HTERT RPE-1 (cell line): Measurements from ENCODE around the gene CTSZ.
"Not testable (repeated sequence)": the region's sequence is repeated elsewhere in the genome, so short reads cannot be mapped to it uniquely, and the experiment has no call there.

Source experiments
- in situ Hi-C: fragments of 300-500 bp; cut with MboI; formaldehyde crosslinking; loops from 4 replicates; pipeline ENCODE4 v1.14.3; 2020; ENCODE audit warnings: low sequenced_read_pairs

The CTSZ gene

DNA sequence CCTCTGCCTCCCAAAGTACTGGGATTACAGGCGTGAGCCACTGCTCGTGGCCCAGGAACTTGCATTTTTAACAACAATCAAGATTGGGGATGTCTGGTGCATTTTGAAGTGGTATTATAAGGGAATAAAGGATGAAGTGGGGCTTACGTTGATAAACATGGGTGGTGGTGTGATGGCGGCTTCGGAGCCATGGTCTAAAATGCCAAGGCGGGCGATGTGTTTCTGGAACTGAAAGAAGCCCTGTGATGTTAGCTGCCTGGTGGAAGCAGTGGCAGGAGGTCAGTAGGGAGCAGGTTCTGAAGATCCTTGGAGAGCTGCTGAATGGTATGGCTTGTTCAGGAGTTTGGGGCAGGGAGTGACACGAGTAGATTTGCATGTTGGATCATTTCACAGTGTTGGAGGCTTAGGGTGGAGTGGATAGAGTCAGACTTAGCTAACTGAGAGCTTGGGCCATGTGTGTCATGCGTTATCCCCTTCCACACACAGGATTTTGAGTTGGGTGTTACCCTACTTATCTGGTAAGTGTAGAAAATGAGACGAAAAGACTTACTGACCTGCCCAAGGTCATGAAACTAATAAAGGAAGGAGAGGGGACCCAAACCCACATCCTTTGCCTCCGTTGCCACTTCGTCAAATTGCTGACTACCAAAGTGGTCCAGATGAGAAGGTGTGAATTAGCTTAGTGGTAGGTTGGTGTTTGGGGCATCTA is 24.5 kb downstream of the CTSZ start:
- in situ Hi-C loops, result no loop called here

DNA sequence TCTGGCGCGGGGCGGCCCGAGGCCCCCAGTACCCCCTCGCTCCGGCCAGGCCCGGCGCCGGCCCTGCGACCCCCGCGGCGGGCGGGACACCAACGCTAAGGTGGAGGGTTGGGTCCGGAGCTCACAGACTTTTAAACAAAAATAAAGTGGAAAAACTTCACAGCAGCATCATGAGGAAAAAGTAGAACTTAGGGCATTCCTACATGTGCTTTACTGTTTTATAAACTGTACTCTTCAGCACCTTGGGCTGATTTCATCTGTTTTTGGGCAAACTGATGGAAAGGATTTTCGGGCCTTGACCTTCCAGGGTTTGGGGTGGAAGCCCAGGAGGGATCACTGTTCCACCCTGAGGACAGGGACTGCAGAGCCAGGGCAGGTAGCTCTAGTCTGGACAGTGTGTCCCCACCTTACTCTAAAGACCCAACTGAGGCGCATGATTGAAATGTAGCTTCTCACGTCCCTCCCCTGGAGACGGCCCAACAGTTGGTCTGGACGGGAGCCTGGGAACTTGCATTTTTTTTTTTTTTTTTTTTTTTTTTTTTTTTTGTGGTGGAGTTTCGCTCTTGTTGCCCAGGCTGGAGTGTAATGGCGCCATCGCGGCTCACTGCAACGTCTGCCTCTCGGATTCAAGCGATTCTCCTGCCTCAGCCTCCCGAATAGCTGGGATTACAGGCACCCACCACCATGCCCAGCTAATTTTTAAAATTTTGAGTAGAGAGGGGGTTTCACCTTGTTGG is 25.3 kb downstream of the CTSZ start:
- in situ Hi-C loops, result no loop called here

DNA sequence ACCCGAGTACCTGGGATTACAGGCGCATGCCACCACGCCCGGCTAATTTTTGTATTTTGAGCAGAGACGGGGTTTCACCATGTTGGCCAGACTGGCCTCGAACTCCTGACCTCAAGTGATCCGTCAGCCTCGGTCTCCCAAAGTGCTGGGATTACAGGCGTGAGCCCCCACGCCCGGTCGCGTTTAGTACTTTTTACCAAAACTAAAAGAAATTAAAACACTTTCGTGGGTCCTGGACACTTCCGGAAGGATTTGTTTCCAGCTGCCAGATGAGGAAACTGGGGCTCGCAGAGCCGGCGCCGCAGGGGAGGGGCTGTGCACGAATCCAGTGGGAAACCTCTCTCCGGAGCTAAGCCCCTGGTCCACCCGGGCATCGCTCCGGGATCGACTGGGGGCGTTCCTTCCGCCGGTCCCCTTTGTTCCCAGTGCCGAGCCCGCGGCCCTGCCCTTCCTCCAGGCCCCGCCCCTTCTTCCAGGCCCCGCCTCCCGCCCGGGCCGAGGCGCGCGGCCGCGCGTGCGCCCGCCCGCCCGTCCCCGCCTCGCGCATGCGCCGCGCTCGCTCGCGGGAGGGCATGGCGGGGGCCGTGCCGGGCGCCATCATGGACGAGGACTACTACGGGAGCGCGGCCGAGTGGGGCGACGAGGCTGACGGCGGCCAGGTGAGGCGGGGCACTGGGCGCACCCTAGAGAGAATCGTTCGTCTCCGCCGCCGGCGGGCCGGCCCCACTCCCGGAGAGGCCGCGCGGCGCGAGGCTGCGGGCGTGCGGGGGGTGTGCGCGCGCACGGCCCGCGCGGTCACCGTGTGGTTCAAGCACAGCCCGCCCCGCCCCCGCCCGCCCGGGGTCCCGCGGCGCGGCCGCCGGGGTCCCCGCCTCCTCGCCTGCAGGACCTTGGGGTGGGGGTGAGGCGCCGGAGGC is 26.1 kb downstream of the CTSZ start, which contains the start of gene NELFCD:
NELFCD (plus strand) TSS at position 546 of the 917 bp plus-strand sequence; CDS start at position 600, 54 bp downstream.
- in situ Hi-C loops, result no loop called here

DNA sequence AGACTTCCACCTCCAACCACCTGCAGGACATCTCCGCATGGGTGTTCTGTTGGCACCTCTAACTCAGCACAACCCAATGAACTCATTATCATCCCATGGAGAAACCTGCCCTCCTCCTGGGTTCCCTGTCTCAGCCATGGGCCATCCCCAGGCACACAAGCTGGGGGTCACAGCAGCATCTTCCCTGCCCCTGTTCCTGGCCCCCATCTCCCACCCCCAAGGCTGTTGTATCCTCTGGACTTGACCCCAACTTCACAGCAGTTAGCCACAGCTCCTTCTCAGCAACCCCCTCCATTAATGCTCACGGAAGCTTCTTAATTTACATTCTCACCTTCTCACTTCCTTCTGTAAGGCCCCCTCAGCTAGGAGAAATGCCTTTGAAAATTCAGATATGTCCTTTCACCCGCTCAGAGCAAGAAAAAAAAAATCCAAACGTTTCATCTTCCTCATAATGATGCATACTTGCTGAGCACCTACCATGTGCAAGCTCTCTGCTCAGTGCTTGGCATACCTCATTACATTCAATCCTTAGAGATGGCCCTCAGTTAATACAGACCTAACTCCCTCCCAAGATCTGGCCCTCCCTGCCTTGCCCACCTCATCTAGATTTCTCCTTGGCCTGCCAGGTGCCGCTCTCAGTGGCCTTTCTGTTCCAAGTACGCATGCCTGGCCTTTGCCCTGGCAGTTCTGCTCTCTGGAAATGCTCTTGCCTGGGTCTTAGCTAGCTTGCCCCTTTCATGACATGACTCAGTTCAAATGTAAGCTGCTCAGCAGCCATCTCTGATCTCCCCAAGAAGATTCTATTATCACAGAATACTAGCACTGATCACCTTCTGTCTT is 28.5 kb downstream of the CTSZ start:
- in situ Hi-C loops, result no loop called here

DNA sequence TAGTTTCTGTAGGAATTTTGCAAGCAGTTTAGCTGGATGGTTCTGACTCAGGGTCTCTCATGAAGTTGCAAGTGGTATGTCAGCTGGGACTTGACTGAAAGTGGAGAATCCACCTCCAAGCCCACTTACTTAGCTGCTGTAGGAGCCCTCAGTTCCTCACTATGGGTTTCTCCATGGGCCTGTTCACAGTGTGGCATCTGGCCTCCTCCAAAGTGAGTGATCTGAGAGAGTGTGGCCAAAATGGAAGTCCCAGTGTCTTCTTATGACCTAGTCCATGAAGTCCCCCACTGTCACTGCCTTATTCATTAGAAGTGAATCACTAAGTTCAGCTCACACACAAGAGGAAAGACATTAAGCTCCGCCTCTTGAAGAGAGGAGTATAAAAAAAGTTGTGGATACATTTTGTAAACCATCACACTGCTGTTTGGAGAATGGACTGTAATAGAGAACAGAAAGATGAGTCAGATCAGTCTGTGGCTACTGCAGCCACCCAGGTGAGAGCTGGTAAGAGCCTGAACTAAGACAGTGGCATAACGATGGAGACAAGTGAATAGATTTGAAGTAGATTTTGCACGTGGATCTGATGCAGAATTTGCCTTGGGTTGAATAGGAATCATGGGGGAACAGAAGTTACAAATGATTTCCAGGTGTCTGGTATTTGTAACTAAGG is 30.9 kb downstream of the CTSZ start:
- in situ Hi-C loops, result no loop called here

DNA sequence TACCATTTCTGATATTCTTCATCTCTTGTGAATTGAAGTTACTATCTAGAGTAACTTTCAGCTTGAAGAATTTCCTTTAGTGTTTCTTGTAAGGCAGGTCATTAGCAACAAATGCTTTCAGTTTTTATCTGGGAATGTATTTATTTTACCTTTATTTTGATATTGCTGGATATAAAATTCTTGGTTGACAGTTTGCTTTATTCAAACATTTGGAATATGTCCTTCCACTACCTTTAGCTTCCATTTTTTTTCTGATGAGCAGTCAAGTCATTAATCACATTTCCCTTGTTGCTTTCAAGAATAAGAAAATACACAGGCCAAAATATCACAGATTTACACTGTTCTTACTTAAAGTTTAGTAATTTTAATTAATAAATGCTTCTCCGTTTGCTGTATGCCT is 31.7 kb downstream of the CTSZ start:
- in situ Hi-C loops, result no loop called here

DNA sequence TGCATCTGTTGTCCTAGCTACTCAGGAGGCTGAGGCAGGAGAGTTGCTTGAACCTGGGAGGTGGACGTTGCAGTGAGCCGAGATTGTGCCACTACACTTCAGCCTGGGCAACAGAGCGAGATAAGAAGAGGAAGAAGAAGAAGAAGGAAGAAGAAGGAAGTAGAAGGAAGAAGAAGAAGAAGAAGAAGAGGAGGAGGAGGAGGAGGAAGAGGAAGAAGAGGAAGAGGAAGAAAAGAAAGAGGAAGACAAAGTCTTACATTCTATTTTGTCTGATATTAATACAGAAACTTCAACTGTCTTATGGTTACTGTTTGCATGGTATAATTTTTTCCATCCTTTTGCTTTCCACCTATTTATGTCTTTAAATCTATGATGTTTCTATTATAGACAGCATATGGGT is 33.2 kb downstream of the CTSZ start:
- in situ Hi-C loops, result no loop called here

DNA sequence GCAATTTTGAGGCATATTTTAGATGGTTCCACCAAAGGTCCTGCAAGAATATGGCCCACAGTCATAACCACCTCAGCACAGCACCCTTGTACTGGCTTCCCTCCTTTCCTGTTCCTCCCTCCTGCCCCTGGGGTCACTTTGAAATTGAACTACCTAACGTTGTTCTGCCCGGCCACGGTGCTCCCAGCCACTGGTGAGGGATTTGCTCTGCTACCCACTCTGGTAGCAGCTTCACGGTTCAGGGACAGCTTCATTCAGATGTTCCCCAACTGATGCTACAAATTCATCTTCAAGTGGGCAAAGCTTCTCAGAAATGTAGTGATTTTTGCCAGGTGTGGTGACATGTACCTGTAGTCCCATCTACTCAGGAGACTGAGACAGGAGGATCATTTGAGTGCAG is 33.9 kb downstream of the CTSZ start:
- in situ Hi-C loops, result no loop called here

DNA sequence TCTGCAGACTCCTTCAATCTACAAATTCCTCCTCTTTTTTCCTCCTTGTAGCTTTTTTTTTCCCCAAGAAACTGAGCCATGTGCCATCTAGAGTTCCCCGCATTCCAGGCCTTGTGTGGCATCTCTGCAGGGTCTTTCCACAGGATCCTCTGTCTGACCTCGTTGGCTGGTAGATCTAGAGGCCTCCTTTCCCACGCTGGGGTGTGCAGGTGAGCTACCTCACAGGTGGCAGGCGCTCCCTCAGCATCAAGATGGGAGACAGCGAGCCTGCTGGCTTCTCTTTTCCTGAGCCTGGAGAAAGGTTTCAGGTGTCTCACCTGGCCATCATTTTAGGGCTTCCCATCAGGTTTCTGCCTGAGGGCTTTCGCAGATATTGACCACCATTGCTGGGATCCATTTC is 35.6 kb downstream of the CTSZ start:
- in situ Hi-C loops, result no loop called here

DNA sequence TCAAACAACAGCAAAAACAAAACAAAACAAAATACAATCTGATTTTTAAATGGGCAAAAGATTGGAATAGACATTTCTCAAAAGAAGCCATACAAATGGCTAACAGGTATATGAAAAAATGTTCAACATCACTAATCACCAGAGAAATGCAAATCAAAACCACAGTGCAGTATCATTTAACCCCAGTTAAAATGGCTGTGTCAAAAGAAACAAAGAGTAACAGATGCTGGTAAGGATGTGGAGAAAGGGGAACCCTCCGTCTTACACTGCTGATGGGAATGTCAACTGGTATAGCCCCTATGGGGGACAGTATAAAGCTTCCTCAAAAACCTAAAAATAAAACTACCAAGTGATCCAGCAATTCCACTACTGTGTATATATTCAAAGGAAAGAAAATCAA is 36.9 kb downstream of the CTSZ start:
- in situ Hi-C loops, result no loop called here

DNA sequence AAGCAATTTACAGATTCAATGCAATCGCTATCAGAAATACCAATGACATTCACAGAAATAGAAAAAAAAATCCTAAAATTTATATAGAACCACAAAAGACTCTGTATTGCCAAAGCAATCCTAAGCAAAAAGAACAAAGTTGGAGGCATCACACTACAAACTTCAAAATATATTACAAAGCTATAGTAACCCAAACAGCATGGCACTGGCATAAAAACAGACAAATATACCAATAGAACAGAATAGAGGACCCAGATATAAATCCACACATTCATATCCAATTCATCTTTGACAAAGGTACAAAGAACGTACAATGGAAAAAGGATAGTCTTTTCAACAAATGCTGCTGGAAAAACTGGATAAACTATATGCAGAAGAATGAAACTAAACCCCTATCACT is 37.6 kb downstream of the CTSZ start:
- in situ Hi-C loops, result no loop called here

DNA sequence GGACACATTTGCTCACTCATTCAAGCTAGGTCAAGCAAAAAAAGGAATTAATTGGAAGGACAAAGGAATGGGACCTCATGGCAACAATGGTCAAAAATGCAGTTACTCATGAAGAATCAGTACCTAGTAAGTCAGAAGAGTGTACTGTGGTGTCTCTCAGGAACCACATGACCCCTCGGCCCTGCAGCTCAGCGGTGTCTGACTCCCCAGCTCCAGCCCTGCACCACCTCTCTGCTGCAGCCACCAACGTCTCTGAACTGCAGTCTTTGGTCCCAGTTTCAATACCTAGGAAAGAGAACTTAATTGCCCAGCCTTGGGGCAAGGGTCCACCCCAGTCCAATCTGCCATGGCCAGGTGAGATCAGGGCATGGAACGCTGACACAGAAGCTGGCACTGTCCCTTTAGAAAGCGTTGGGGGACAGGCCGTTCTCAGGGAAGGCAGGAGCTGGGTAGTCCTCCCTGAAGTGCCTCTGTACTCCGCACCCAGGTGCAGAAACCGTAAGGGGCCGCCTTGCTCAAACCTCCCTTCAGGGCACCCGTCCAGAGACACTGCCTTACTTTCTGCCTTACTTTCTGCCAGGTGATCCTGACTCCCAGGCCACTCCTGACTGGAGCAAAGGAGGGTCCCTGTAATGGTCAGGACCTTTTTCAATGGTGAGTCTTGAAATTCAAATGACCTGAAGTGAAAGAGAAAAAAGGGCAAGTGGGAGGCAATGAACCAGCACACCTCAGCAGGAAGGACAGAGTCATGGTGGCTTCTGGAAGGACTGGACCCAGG is 39.2 kb downstream of the CTSZ start:
- in situ Hi-C loops, result no loop called here

DNA sequence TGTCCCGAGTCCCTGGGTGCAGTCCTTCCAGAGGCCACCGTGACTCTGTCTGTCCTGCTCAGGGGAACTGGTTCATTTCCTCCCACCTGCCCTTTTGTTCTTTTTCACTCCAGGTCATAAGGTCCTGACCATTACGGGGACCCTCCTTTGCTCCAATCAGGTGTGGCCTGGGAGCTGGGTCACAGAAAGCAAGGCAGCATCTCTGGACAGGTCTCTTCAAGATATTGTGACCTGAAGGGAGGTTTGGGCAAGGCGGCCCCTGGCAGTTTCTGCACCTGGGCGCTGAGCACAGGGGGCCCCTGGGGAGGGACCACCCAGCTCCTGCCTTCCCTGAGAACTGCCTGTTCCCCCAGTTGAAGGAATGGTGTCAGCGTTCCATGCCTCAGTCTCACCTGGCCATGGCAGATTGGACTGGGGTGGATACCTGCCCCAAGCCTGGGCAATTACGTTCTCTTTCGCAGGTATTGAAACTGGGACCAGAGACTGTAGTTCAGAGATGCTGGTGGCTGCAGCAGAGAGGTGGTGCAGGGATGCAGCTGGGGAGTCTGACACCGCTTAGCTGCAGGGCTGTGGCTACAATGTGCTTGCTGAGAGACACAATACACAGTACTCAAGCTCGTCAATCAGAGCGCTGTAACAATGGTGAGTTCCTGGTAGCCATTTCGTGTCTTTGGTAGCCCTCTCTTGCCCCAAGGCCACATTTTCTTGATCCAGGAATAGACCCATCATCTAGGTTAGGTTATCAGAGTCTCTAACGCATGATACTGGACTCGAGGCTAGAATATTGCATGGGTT is 41.6 kb downstream of the CTSZ start:
- in situ Hi-C loops, result no loop called here

DNA sequence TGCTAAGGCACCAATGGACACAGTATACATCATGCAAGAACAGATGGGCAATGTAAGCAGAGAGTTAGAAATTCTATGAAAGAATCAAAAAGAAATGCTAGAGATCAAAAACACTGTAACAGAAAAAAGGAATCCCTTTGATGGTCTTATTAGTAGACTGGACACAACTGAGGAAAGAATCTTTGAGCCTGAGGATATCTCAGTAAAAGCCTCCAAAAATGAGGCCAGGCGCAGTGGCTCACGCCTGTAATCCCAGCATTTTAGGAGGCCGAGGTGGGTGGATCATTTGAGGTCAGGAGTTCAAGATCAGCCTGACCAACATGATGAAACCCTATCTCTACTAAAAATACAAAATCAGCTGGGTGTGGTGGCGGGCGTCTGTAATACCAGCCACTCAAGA is 43.1 kb downstream of the CTSZ start:
- in situ Hi-C loops, result not testable (repeated sequence)

DNA sequence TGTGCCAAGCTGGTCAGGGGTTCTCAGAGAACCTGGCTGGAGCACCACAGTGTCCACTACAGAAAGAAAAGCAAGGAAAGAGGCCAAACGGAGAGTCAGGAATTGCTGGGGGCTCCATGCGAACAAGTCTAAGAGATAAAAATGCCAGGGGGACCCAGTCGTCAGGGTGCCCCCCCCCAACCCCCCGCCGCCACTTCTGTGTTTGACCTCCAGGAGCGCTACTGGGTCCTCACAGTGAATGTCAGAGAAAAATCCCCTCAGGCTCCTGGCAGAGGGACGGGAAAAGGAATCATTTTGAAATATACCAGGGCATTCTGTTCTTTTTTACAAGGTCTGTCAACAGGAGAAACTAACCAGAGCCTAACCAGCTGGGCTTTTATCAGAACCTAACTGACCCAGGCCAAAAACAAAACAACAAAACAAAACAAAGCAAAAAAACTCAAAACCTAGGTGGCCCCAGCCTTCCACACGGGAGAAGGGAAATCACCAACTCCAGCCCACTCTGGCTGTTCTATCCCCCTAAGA is 43.9 kb downstream of the CTSZ start:
- in situ Hi-C loops, result no loop called here

DNA sequence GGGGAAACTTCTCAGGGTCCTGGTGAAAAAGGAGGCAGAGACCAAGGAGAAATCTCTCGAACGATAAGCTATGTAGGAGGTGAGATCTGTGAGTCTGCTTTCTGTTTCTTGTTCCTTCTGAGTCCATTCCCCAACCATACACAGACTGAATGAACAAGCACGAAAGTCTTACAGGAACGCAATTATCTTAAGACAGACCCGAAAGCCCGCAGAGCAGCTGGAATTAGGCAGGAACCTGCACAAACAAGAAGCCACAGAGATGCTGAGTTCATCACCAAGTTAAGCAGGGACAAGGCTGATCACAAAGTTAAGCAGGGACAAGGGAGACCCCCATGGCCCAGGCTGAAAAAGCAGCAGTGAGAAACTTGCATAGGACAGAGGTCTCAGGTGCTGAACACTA is 47.4 kb downstream of the CTSZ start:
- in situ Hi-C loops, result no loop called here

DNA sequence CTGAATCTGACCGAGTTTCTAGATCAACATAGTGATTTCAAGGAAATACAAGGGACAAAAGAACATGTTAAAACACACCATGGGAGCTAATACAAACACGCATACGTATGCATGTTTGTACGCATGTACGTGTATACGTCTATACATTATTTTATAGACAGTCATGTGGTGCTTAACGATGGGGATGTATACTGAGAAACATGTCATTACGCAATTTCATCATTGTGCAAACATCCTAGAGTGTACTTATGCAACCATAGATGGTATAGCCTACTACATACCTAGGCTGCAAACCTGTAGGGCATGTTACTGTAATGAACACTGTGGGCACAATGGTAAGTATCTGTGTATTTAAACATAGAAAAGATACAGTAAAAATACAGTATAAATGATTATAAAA is 51.0 kb downstream of the CTSZ start:
- in situ Hi-C loops, result no loop called here

DNA sequence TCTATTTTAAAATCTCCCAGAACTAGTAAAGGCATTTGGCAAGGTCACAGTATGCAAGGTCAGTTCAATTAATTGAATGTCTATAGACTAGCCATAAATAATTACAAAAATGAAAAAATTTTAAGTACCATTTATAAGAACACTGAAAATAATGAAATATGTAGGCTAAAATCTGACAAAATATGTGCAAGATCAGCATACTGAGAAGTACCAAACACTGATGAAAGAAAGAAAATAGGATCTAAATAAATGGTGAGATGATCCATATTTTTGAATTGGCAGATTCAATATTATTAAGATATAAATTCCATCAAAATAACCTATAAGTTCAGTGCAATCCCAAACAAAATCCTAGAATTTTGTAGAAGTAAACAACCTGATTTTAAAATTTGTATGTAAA is 54.0 kb downstream of the CTSZ start:
- in situ Hi-C loops, result no loop called here
